C4-2B (cell line): ENCODE results near the gene GADL1.

Source experiments
- CTCF ChIP-seq: fragments of 450-650 bp; conservative IDR thresholded peaks from 2 replicates; pipeline ENCODE4 v1.5.1; 2017; ENCODE audit warnings: mild to moderate bottlenecking
- ZFX ChIP-seq: fragments of 450-650 bp; IDR thresholded peaks from 2 replicates; pipeline ENCODE4 v1.6.1; 2017

GRCh38 chr3:30770387-30770786 is 124.1 kb downstream of the GADL1 start:
- no peak for TF ChIP-seq CTCF
- TF ChIP-seq ZFX, result no peak
